ENCODE results near the gene SULF2. TPM values are rescaled to one million over a fixed set of nuclear protein-coding genes. Genes with fewer than 3 reads are reported as not detected.
A peak's percentile ranks its signal among the peaks of the same experiment; 100 is the strongest.

The SULF2 gene
- total RNA-seq, 1 experiment from 2014 or later: 23.5 TPM

DNA sequence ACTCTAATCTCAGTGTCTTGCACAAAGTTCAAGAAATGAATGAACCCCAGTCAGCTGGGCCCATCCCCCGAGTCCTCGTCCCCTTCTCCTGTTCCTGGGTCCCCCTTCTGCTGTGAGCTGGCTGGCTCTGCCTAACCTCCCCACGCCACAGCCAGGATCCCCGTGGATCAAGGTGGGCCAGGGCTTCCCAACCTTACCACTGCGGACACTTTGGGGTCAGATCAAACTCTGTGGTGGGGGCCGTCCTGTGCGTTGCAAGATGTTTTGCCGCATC, 116.2 kb downstream of the SULF2 start:
- no peak for DNase-seq (ENCODE audit: low spot score)

DNA sequence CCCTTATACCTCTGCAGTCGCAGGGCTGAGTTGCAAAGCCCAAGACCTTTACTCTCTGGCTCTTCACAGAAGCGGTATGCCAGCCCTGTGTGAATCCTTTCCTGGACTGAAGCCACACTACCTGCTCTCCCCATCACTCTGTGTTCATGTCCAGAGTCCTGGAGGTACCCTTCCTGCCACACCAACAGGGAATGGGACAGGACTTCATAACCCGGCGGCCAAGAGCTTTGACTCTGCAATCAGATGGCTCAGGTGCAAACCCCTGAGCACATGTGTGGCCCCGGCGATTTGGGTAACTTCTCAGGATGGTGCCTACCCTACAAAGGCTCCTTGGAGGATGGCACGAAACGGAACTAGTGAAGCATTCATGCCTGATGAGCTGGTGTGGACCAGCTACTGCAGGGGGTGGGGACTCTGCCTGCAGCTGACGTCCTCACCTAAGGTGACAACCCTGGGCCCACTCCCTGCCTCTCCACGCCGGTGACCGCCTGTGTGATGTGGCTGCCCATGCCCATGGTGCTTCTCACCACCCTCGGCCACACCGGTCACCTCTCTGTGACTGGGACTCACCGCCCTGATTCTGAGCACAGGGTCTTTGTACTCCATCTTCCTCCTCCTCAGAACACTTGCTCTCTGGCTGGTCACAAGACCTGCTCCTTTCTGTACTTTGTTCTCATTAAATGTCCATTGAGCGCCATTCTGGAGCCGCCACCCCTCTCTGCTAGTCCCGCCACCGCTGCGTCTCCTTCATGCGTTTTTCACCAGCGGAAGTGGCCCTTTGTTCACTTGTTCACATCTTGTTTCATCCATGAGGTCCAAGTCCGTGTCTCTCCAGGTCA, 116.7 kb downstream of the SULF2 start:
- no peak for DNase-seq (ENCODE audit: low spot score)

DNA sequence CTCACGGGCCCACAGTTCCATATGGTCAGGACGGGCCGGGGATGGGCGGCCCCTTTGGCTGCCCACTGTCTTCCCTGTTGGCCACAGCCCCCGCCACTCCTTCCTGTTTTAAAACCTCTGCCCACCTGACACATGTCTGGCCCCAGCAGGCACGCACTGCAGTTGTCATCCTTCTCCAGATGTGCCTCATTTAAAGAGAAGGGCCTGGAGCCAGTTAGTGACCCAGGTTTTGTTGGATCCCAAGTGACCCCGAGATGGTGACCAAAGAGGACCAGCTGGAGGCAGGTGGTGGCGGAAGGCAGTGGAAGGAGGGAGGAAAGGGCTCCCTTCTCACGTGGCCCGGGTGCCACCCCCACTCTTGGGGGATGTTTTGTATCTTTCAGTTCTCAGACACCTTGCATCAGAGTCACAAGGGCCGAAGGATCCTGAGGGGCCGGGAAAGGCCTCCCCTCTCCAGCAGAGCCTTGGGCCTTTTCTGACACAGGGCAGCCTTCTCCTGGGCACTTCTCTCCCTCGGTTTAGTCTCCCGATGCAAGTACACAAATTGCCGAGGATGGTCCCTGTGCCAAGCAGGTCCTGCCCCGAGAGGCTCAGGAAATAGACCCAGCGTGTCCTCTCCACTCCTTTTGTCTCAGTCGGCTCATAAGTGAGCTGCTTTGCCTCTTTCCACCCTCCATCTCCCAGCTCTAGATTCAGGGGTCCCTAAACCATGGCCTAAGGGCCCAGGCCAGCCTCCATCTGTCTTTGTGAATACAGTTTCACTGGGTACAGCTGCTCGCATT, 117.6 kb downstream of the SULF2 start:
- no peak for DNase-seq (ENCODE audit: low spot score)

DNA sequence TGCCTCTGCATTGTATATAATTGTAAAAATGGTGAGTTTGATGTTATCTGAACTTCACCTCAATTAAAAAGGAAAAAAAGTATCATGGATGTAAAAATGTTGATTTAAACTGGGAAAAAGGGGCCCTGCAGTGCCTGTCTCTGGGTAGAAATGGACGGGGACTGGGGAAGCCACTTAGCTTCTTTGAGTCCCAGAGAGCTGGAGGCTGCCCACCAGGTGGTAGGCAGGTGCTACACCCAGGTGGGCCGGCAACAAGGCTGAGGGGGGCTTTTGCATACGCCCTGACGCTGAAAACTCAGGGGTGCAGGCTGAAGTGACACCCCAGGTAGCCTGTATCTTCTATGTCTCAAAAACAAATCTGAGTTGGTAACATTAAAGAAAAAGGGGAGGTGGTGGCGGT, 118.2 kb downstream of the SULF2 start:
- DNase-seq (ENCODE audit: low spot score): no peak

DNA sequence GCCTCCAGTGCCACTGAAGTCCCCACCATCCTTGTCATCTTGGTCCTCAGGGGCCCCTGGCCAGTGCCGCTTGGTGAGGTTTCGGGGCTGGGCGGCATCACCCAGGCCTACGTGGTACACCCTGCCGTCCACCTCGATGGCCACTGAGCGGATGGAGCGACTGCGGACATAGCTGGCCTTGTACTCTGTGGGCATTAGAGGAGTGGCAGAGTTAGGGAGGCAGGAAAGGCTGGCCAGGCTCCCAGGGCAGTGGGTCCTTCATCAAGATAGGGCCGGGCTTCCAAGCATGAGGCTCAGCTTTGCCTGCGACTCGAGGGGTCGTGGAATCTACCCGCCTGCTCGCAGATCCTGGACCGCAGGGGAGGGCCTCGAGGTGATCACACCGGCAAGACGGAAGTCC, 119.0 kb downstream of the SULF2 start:
- DNase-seq (ENCODE audit: low spot score): no peak

DNA sequence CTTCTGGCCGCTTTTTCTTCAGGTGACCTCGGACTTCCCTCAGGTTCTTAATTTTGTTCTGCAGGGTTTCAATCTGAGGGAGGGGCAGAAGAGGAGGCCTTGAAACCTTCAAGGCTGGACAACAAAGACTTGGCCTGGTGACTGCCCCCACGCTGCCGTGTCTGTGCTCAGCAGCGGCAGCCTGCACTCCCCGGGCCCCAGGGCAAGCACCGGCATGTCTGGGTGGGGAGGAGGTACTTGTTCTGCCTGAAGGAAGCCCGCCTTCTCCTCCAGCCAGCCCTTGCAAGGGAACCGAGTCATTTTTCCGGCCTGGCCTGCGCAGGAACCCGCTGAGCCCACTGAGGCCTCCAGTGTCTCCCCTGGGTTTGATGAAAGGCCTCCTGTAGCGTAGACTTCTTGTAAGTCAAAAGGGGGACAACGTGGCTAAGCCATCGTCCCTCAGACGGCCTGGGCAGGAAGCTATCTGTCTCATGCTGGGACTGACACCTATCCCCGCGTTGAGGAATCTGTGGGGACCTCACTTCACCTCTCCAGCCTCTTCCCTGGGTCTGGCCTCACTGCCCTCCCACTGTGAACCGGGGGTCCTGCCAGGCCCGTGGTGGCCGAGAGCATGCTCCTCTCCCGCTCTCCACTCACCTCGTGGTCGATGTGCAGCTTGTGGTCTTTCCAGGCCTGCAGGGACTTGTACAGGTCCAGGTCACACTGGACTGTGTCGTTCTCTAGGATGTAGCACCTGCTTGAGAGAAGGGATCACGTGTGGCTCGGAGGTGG, 119.9 kb downstream of the SULF2 start:
- DNase-seq (ENCODE audit: low spot score): no peak

DNA sequence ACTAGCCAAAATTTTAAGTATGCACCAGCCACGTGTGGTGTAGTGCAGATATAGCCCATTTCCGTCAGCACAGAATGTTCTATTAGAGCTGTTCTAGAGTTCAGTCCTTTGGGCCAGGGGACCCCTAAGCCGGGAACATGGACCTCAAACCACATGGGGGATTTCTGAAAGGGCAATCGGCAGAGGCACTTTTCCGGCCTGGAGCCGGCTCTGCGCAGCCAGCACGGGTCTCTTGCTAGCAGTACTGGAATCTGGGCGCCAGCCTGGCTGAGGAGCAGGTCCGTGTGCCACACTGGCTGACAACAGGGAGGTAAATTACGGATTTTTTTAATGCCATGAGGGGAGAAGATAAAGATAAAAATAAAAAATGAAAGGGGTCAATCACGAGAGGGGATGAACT, 120.5 kb downstream of the SULF2 start:
- no peak for DNase-seq (ENCODE audit: low spot score)

DNA sequence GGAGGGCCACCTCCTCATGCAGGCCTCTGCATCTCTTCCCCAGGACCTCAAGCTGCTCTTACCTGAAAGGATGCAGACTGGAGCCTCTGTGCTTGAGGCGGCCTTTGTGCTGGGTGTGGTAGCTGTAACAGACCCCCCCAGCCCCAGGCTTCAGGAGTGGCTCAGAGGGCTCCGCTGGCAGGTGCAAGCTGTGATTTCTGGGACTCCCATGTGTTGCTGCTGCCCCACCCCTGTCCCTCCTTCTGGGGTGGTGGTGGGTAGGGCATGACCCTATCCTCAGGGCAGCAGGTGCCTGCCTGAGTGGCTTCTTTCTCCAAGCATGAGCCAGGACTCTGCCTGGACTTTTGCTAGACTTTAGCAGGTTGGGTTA, 121.2 kb downstream of the SULF2 start:
- no peak for DNase-seq (ENCODE audit: low spot score)

DNA sequence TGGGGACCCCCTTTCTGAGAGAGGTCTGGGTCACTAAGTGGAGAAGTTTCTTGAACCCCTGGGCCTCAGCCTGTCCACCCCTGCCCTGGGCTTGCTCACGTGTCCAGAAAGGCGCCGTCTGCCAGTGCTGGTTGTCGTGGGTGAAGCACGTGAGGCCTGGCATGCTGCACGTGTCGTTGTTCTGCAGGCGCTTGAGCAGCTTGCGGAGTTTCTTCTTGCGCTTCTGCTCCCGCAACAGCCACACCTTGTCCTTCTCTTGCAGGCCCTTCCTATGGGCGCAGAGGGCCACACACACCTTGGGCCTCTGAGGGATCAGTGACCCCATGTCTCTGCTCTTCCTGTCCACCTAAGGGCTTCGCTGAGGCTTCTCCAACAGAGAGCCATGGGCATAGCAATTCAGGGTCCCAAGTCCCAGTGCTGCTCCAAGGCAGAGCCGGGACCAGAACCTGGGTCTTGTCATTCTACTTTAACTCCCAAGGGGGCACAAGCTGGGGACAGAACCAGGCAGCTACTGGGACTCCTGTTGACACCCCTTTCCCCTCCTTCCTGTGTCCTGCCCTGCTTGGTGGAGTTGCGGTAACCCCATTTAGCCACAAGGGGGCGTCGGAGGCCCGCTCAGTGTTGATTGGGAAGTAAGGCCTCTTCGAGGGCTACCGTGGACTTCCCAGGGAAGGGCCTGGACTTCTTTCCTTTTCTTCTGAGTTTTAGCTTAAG, 121.8 kb downstream of the SULF2 start:
- peak; percentile 75 for DNase-seq (ENCODE audit: low spot score)

DNA sequence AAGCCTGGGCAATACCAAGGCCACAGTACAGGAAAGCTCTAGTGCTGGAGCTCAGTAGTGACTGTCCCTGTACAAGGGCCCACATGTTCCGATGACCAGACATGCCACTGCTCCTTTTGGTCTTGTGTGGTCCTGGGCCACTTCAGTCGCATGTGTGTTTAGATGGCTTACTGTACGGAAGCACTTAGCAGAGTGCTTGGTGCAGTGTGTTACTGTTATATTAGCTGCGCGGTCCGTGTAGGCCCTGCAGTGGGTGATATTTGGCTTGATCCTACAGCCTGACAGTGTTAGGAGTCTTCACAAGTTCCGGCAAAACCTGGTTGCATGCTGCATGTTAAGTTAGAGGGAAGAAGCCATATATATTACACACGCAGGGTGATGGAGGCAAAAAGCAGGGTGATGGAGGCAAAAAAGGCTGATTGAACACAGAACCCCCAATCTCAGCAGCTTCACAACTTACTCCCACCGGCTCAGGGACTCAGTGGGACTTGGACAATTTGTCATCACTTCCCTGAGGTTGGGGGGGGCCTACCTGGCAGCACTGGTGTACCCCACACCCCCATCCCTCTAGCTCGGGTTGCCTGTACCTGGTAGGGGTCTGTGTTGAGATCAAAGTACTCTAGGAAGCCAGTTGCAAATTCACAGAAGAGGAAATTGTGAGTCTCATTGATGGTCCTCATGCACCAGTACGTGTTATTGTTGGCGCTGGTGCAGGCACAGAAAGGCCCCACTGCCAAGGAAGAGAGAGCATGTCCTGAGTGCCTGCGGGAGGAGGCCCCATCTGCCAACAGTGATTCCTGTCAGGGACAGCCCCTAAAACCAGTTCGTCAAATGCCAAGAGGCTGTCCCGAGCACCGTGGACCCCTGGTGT, 122.6 kb downstream of the SULF2 start:
- no peak for DNase-seq (ENCODE audit: low spot score)

DNA sequence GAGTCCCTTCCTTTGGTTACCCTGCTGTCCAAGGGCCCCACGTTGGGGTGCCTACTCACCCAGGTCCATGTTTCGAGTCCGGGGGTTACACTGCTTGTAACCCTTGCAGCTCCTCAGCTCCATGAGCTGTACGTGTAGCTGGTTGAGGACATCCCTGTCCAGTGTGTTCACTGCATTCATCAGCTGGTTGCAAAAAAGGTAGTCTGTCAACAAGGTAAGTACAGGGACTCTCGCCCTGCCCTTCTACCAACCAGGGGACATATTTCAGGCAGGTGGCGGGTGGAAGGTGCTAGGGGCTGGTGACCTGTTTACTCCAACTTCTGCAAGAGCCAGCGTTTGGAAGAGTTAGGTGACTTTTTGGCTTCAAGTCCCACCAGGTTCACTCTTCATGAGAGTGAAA, 123.6 kb downstream of the SULF2 start:
- DNase-seq (ENCODE audit: low spot score): no peak

DNA sequence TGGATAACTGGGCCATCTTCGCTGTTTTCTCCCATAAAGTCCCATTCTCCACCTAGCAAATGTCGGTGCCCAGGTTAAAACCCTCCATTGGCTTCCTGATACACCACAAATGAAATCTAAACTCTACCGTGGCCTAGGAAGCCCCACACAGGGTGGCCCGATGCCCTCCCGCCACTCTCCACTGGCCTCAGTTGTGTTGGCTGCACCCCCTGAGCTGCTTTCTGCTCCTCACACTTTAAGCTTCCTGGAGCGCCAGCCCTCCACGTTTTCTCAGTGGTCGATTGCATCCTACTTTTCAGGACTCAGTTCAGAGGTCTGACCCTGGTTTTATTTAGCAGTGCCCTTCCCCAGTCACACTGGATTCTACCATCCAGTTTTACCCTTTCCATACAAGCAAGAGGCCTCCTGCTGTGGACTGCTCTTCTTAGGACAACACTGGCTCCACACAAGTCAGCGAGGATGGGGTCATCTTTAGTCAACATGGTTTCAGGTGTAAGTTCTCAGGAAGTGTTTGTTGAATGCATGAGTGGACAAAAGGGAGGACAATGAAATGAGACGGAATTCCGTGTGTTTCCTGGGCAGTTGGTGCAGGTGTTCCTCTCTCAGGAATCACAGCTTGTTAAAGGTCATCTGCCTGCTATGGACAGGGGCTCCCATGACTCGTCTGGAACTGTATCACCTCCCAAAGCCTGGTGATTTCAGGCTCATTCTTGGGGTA, 124.1 kb downstream of the SULF2 start:
- DNase-seq (ENCODE audit: low spot score): no peak

DNA sequence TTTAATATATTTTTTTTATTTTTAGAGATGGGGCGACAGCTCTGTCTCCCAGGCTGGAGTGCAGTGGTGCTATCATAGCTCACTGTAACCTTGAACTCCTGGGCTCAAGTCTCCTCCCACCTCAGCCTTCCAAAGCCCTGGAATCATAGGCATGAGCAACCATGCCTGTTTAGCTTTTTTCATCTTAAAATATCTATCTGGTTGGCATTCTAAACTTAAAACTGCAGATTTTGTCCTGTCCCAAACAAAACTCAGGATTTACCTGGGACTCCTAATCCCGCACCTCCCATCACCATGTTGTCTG, 124.7 kb downstream of the SULF2 start:
- DNase-seq (ENCODE audit: low spot score): no peak

DNA sequence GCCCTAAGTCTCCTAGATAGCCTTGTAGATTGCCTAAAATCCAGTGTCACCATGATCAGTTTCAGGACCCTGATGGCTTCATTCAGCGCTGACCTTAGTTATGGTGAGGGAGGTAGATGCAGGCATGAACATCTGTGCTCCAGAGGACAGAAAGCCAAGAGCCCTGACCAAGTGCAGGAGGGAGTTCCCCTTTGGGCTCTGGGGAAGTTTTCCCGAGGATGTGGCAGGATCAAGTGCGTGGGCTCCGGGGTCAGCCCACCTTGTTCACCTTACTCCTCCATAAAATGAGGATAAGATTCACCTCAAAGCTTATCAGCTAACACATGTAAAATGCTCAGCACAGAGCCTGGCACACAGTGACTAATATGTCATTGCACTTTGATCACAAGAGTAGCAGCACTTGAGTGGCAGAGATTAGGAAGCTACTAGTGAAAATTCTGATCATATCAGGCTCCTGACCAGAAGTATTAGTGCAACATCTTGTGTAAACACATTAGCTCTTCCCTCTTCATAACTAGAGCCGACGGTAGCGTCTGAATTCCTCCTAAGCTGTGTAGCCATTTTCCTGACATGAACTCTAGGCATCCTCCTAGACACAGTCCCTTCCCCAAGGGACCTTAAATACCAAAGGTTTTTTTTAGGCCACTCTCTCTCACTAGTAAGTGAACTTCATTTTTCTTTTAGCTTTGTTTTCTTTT, 125.2 kb downstream of the SULF2 start:
- no peak for DNase-seq (ENCODE audit: low spot score)

DNA sequence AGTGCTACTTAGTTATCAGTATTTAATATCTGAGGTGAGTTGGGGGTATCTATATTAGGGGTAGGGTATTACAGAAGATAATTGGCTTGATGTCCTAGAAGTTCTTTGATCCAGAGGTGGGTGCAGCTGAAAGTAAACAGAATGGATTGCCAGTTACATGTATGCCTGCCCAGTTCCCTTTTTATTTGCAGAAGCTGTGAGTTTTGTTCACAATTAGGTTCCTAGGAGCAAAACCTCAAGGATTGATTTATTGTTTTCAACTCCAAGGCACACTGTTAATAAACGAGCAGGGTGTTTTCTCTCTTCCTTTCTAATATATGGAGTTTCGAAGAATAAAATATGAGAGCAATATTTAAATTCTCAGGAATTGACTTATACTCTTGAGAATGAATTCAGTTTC, 129.0 kb downstream of the SULF2 start:
- no peak for DNase-seq (ENCODE audit: low spot score)

DNA sequence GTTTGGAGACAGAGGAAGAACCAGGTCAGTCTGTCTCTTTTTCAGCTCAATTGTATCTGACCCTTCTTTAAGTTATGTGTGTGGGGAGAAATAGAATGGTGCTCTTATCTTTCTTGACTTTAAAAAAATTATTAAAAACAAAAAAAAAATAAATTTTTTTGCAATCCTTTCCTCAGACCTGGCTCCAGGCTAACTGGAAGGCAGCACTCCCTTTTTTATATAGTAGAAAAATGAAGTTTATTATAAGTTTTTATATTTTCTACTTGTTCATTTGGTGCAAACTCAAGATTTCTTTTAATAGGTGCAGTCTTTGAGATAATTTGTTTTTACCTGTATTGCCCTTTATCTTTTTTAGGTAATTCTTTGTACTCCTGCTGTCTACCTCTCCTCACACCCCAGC, 129.6 kb downstream of the SULF2 start:
- DNase-seq (ENCODE audit: low spot score): no peak

DNA sequence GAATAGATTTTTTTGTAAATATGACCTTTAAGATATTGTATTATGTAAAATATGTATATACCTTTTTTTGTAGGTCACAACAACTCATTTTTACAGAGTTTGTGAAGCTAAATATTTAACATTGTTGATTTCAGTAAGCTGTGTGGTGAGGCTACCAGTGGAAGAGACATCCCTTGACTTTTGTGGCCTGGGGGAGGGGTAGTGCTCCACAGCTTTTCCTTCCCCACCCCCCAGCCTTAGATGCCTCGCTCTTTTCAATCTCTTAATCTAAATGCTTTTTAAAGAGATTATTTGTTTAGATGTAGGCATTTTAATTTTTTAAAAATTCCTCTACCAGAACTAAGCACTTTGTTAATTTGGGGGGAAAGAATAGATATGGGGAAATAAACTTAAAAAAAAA, 130.9 kb downstream of the SULF2 start:
- DNase-seq (ENCODE audit: low spot score): no peak

DNA sequence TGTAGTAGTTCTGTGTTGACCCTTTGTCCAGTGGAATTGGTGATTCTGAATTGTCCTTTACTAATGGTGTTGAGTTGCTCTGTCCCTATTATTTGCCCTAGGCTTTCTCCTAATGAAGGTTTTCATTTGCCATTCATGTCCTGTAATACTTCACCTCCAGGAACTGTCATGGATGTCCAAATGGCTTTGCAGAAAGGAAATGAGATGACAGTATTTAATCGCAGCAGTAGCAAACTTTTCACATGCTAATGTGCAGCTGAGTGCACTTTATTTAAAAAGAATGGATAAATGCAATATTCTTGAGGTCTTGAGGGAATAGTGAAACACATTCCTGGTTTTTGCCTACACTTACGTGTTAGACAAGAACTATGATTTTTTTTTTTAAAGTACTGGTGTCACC, 131.4 kb downstream of the SULF2 start:
- DNase-seq (ENCODE audit: low spot score): no peak

DNA sequence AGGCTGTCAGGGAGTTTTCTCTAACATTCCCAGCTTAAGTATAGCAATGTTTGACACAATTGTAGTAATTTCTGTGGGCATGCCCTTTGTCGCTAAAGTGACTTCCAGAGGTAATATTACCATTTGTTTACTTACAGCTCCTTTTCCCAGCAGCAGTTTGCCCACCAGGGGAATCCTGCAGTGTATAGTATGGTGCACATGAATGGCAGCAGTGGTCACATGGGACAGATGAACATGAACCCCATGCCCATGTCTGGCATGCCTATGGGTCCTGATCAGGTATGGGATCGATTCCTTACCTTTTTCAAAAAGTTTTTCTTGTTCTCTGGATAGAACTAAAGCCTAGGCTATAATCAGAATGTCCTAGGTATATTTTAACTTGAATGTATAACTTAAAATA, 132.5 kb downstream of the SULF2 start:
- no peak for DNase-seq (ENCODE audit: low spot score)

DNA sequence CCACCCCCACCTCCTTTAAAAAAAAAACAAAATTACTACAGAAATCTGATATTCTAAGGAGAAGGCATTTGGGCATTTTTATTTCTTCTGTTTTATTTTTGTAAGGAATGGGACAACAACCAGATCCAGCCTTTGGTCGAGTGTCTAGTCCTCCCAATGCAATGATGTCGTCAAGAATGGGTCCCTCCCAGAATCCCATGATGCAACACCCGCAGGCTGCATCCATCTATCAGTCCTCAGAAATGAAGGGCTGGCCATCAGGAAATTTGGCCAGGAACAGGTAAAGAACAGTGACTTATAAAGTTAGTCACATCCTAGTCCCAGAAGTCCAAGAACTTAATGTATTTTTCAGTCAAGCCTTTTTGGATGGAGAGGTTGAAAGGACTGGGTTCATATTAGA, 133.0 kb downstream of the SULF2 start:
- DNase-seq (ENCODE audit: low spot score): no peak
